GM21619 (cell line): ENCODE results near the gene HNRNPUL1.

ENCODE experiments used
- ATAC-seq: cut with Tn5 transposase; IDR thresholded peaks from one replicate; pipeline ENCODE4 v1.9.1; 2021; ENCODE audit not compliant: unreplicated experiment

The HNRNPUL1 gene

DNA sequence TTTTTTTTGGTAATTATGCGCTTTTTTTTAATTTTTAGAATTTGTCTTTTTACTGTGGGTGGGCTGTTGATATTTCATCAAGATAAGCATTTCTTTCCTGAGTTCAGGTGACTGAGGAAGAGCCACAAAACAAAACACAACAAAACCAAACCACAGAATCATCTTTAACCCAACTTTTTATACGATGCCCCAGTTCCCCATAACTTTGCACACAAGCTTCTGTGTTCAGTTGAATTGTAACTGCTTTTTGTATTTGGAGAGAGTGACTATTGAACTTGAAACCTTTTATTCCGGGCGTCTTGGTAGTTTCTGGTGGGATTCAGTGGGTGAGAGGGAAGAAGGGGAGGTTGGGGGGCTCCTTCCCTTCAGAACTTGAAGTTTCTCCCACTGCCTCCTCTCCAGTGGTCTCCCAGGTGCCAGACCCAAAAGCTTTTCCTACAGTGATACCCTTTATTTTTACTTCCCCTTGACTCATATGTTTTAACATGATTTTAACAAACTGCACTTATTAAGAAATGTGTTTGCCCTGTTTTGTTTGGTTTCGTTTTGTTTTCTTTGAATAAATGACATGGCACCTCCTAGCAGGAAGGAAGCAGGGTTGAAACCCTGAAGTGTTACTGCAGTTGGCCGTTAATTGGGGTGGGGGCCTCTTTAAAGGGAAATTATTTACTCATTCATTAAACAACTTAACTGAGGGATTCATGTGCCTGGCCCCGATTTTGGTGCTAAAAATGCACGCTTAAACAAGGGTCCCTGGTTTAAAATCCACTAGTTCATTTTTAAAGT is 43.1 kb downstream of the HNRNPUL1 start:
- no peak for ATAC-seq

GRCh38 chr19:41307954-41308449 is 43.8 kb downstream of the HNRNPUL1 start:
- ATAC-seq, result peak; percentile 5

DNA sequence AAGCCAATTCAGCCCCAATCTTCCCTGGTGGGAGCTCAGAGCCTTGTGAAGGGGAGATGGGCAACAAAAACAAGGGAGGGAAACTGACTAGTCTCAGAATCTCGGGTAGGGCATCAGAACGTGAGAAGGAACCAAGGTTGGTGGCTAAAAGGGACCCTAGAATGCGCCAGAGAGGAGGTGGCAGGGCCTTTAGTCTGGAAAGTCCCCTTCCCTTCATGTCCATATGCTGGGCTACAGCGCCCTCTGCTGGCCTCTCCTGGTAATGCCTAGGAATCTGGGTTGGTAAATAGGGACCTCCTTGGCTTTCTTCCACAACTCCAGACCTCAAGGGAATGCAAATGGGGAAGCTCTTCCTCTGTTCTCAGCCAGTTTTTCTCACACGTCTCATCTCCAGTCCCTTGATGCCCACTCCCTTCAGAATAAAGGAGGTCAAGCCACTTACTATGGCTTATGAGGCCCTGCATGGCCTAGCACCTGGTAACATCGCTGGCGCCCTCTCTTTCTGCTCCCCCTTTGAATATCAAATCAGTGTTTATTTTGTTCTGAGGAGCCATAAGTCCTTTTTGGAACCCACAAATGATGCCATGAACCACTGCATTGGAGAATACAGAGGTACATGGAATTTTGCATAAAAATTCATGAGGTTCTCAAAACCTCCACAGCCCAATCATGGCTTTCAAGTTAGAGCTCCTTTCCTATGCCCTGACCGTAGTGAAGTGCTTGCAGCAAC is 44.4 kb downstream of the HNRNPUL1 start:
- ATAC-seq, result peak; percentile 43

DNA sequence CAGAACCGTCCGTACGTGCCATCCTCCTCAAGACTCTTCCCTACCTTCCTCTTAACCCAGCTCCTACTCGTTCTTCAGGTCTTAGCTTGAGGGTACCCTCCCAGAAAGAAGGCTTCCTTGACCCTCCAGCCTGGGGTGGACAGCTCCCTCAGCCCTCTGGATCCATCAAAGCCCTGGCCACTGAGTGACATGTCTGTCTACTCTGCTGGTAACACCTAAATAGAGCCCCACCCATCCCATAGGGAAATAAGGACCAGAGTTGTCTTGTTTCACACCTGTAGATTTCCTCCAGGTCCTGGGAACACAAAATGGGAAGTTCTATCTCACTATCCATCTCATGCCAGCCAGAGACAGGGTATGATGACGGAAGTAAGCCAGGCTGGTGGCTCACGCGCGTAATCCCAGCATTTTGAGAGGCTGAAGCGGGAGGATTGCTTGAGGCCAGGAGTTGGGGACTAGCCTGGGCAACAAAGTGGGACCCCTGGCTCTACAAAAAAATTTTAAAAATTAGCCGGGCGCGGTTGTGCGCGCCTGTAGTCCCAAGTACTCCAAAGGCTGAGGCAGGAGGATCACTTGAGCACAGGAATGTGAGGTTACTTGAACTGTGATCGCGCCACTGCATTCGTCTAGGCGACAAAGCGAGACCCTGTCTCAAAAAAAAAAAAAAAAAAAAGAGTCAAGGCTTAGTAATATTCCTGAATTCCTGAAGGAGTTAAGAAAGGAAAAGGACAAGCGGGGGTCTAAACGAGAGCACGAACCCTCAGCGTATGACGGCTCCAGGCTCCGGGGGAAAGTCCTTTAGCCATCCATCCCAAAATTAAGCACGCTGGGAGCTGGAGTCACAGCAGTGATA is 45.2 kb downstream of the HNRNPUL1 start:
- peak; percentile 9 for ATAC-seq

DNA sequence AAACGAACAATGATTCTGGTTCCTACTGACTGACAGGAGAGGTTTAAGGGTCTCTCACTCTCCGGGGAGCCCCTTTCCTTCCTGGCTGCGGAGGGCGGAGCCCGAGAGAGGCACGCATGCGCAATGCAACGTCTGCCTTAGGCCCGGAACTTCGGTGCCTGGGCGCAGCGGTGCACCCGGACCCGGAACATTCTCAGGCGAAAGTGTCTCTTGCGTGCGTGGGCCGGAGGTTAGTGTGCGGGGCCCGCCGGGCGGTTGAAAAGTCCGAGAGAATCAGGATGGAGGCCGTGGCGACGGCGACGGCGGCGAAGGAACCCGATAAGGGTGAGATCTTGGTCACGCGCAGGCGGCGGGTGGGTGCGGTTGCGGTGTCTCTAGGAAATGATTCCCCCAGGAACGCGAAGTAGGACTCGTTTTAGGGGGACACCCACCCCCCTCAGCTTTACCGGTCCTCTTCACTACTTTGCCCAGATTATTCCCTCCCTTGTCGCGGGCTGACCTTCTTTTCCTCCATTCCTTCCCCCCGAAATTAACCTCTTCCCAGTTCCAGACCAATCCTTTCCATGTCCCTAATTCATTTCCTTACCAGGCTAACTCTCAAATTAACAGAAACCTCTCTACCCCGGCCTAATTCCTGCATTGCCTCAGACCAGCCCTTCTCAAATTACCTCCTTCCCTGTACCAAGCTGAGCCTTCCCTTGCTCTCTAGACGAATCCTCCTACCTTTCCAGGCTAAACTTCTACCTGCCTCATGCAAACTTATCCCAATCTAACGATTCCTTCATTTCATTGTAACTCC is 46.1 kb downstream of the HNRNPUL1 start, which contains the start of gene CCDC97:
Gene CCDC97, plus strand, starts transcription at position 140 of the 799 bp plus-strand sequence. Its CDS starts 139 bp downstream, at position 279.
- peak; percentile 50 for ATAC-seq

DNA sequence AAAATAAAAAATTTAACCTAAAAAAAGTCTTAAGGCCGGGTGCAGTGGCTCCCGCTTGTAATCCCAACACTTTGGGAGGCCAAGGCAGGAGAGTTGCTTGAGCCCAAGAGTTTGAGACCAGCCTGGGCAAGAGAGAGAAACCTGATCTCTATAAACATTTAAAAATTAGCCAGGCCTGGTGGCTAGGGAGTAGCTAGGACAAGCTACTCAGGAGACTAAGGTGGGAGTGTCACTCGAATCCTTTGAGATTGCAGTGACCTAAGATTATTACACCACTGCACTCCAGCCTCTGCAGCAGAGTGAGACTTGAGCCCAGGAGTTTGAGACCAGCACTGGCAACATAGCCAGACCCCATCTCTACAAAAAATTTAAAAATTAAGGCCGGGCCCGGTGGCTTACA is 46.9 kb downstream of the HNRNPUL1 start:
- ATAC-seq, result no peak

DNA sequence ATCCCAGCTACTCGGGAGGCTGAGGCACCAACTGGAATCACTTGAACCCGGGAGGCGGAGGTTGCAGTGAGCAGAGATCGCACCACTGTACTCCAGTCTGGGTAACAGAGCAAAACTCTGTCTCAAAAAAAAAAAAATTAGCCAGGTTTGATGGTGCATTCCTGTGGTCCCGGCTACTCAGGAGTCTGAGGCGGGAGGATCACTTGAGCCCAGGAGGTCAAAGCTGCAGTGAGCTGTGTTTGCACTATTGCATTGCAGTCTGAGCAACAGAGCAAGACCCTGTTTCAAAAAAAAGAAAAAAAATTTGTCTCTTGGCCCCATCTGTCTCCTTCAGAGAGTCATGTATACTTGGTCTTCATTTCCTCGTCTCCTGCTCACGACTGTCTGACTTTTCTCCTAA is 47.4 kb downstream of the HNRNPUL1 start:
- ATAC-seq, result no peak

- ATAC-seq, result no peak
Measured at GRCh38 chr19:41316306-41316920, 52.2 kb downstream of the HNRNPUL1 start.

GRCh38 chr19:41318696-41319499 is 54.7 kb downstream of the HNRNPUL1 start:
- no peak for ATAC-seq

GRCh38 chr19:41319500-41320184 is 55.5 kb downstream of the HNRNPUL1 start:
- no peak for ATAC-seq

DNA sequence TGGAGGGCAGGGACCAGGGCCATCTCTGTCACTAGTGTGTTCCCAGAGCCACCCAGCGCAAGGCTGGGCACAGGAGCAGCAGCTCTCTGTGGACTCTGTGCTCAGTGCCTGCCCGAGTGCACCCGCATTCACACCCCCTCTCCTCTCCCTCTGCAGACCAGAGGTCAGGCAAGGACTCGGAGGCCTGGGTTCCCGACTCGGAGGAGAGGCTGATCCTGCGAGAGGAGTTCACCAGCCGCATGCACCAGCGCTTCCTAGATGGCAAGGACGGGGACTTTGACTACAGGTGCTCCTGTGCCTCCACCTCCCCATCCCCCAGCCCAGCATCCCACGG is 56.0 kb downstream of the HNRNPUL1 start:
- ATAC-seq, result no peak

DNA sequence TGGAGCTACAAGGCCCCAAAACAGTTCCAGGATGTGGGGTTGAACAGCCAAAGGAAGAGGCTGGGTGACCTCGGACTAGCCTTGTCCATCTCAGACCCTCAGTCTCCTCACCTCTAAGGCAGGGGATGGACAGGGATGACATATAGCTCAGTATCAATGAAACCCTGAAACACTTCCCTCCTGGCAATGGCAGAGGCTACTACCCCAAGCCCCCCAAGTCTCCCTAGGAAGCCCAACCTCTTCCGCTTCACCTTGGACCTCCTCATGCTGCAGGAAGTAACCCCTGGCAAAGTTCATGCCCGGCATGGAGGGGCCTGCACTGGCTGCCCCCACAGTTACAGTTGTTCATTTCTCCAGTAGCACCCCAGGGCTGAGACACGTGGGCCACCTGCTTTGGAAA is 56.4 kb downstream of the HNRNPUL1 start:
- no peak for ATAC-seq

DNA sequence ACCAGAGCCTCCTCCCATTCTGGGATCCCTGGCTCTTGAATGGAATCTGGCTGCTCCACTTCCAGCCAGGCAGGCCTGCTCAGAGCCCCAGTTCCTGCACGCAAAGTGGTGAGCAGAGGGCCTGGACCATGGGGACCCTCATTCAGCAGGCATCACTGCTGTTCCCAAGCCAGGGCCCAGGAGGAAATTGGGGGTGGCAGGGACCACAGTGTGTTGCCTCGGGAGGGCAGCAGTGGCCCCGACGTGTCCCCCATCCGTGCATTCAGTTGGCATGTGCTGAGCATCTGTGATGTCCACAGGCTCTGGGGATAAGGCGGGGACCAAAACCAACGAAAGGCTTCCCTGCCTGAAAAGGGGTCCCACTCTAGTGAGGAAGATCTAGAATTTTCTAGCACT is 57.0 kb downstream of the HNRNPUL1 start:
- no peak for ATAC-seq

GRCh38 chr19:41321600-41322270 is 57.6 kb downstream of the HNRNPUL1 start:
- no peak for ATAC-seq

DNA sequence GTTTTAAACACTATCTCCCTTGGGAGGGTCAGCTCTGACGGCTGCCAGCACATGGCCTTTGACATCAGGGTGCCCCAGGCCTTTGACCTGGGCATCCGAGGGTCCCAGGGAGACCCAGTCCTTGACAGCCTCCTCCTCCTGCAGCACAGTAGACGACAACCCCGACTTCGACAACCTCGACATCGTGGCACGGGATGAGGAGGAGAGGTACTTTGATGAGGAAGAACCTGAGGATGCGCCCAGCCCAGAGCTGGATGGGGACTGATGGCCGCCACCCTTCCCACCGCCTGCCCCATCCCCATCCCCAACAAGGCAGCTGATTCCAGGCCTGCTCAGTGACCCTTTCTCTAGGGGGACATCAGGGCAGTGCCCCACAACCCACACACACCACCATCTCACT is 58.3 kb downstream of the HNRNPUL1 start:
- ATAC-seq, result no peak

DNA sequence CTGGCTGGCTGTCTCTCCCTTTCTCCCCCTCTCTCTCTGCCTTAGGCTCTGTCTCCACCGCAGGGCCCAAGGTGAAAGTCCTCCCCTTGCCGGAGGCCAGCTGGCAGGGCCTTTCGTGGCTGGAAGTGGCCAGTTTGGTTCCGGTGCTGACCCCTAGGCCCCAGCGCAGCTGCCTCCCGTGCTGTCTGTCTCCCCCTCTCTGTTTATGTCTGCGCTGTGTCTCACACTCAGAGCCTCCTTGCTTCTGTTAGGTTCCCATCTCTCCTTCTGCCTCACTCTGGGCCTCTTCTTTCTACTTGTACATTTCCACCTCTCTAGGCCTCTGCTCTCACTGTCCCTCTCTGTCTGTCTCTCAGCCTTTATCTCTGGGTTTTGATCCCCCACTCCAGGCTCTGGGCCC is 58.9 kb downstream of the HNRNPUL1 start:
- no peak for ATAC-seq

- ATAC-seq, result no peak
Measured at GRCh38 chr19:41323430-41324125, 59.4 kb downstream of the HNRNPUL1 start.
